ENCODE measurements around the gene BEAN1. TPM values are rescaled to one million over a fixed set of nuclear protein-coding genes. Genes with fewer than 3 reads are reported as not detected.
A peak's percentile ranks its signal among the peaks of the same experiment; 100 is the strongest.

BEAN1 gene
- total RNA-seq, 1 experiment from 2014 or later = 0.61 TPM

- TF ChIP-seq, protein P1, sequence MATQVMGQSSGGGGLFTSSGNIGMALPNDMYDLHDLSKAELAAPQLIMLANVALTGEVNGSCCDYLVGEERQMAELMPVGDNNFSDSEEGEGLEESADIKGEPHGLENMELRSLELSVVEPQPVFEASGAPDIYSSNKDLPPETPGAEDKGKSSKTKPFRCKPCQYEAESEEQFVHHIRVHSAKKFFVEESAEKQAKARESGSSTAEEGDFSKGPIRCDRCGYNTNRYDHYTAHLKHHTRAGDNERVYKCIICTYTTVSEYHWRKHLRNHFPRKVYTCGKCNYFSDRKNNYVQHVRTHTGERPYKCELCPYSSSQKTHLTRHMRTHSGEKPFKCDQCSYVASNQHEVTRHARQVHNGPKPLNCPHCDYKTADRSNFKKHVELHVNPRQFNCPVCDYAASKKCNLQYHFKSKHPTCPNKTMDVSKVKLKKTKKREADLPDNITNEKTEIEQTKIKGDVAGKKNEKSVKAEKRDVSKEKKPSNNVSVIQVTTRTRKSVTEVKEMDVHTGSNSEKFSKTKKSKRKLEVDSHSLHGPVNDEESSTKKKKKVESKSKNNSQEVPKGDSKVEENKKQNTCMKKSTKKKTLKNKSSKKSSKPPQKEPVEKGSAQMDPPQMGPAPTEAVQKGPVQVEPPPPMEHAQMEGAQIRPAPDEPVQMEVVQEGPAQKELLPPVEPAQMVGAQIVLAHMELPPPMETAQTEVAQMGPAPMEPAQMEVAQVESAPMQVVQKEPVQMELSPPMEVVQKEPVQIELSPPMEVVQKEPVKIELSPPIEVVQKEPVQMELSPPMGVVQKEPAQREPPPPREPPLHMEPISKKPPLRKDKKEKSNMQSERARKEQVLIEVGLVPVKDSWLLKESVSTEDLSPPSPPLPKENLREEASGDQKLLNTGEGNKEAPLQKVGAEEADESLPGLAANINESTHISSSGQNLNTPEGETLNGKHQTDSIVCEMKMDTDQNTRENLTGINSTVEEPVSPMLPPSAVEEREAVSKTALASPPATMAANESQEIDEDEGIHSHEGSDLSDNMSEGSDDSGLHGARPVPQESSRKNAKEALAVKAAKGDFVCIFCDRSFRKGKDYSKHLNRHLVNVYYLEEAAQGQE (IDR thresholded peaks at IDR 0.05; ENCODE audit: low read depth) = no peak
- TF ChIP-seq SRF (IDR thresholded peaks at IDR 0.05; ENCODE audit: low read depth) = no peak
- TF ChIP-seq, protein P2, sequence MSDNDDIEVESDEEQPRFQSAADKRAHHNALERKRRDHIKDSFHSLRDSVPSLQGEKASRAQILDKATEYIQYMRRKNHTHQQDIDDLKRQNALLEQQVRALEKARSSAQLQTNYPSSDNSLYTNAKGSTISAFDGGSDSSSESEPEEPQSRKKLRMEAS (IDR thresholded peaks at IDR 0.05) = no peak
- no peak for TF ChIP-seq POLR2A (IDR thresholded peaks at IDR 0.05; ENCODE audit: borderline replicate concordance, extremely low read depth, insufficient read depth, insufficient read length)
- no peak for TF ChIP-seq TCF7L2 (IDR thresholded peaks at IDR 0.05; ENCODE audit: borderline replicate concordance, extremely low read depth, insufficient read depth, insufficient read length)
- peak; percentile 98 for TF ChIP-seq RAD21 (IDR thresholded peaks at IDR 0.05; ENCODE audit: low read depth)
- TF ChIP-seq CTCF (IDR thresholded peaks at IDR 0.05 in 2 of 3, conservative IDR thresholded peaks at IDR 0.05 in 1 of 3; ENCODE audit: borderline replicate concordance in 1 of 3, insufficient read depth in 1 of 3, low read depth in 2 of 3, low read length in 2 of 3) = peak; percentile 96 to 98 (median 97)
- ChIA-PET POLR2A (no interaction called here), RAD21 (ENCODE audit: low non-redundant PET in 1 of 2, low total read pairs in 2 of 2, uncharacterized antibody in 2 of 2, unreplicated experiment in 2 of 2) (interaction anchor here in 1 of 2 experiments (0.7 kb wide), 2 partner anchors 79 to 129 kb away, joined by 3 to 4 read pairs; no protein-coding TSS in a partner anchor), CTCF (interaction anchor here (2.8 kb wide), 1 partner anchor 77 kb away, joined by 14 read pairs; no protein-coding TSS in a partner anchor)
- no peaks in the 10 kb centered on the region for H3K9me3 ChIP-seq (ENCODE audit: control insufficient read depth in 1 of 2, insufficient read depth in 1 of 2, low read depth in 1 of 2, low read length in 2 of 2)
- no peak overlapping the region for H3K27ac ChIP-seq (ENCODE audit: low read depth, low read length)
- H3K4me1 ChIP-seq (ENCODE audit: control insufficient read depth in 1 of 2, insufficient read depth in 2 of 2, low read length in 2 of 2) = peaks cover under 1 to 15% of the 10 kb centered on the region in 2 experiments; a peak in 3 of 4 replicates
- no TSS peak for BruUV-seq (replicated peaks)
- no peak overlapping the region for H3K4me3 ChIP-seq (replicated peaks in 1 of 2; ENCODE audit: low read depth in 1 of 2, low read length in 2 of 2)
- H3K9ac ChIP-seq (ENCODE audit: low read length) = no peak overlapping the region
- no peaks in the 10 kb centered on the region for H3K27me3 ChIP-seq (ENCODE audit: insufficient read depth, low read length)
- no peaks in the 10 kb centered on the region for H3K36me3 ChIP-seq (ENCODE audit: control insufficient read depth in 1 of 2, insufficient read depth in 2 of 2, low read length in 2 of 2)
- intact Hi-C loops (cut with micrococcal nuclease) = loop anchor here (1.0 to 5.0 kb wide), 3 partner anchors 78 to 142 kb away; no protein-coding TSS in a partner anchor
- no peaks in the 10 kb centered on the region for H4K20me1 ChIP-seq (ENCODE audit: insufficient read depth)
- DNase-seq (ENCODE audit: low read depth, low spot score) (peak; percentile 59), ATAC-seq (peak; percentile 91)
- no peak overlapping the region for H2AFZ ChIP-seq (ENCODE audit: low read depth, low read length, poor library complexity, severe bottlenecking)
- H3K9me2 ChIP-seq (ENCODE audit: insufficient read depth) = no peaks in the 10 kb centered on the region
- no peaks in the 10 kb centered on the region for H3K79me2 ChIP-seq (ENCODE audit: insufficient read depth, low read length)
- H3K4me2 ChIP-seq (ENCODE audit: low read length) = no peak overlapping the region; the same call in 1 of the 2 replicates
Observed at GRCh38 chr16:66483689-66484452, 56.8 kb downstream of the BEAN1 start.

All from HCT116 (cell line).